Aorta (tissue), 5 donors: ENCODE measurements around the gene PLA2G4D. TPM values are rescaled to one million over a fixed set of nuclear protein-coding genes. Genes with fewer than 3 reads are reported as not detected.

Experiments
- ATAC-seq: fragments of 200-7000 bp; cut with Tn5 transposase; one replicate; pipeline ENCODE4 v1.9.1; 2022; ENCODE audit warnings: moderate library complexity; ENCODE audit not compliant: low FRiP score
- DNase-seq, 2 donors: peaks; one replicate each; pipeline ENCODE4 v3.0.0-alpha.2; 2020
- H3K27ac ChIP-seq, 2 donors: one replicate each; pipeline ENCODE4 v1.5.1; 2013; ENCODE audit warnings: low read length in 2 of 2, mild to moderate bottlenecking in 2 of 2, moderate library complexity in 2 of 2, control low read depth in 1 of 2, inconsistent platforms in 1 of 2, low read depth in 1 of 2
- H3K27me3 ChIP-seq, 2 donors: one replicate each; pipeline ENCODE4 v1.6.1; 2013; ENCODE audit warnings: control low read depth in 1 of 2, low read length in 1 of 2, mild to moderate bottlenecking in 1 of 2, moderate library complexity in 1 of 2; ENCODE audit not compliant: insufficient read depth in 2 of 2, control insufficient read depth in 1 of 2
- H3K36me3 ChIP-seq, 2 donors: one replicate each; pipeline ENCODE4 v1.6.1; 2013; ENCODE audit warnings: control low read depth in 1 of 2, low read length in 1 of 2, mild to moderate bottlenecking in 1 of 2; ENCODE audit not compliant: insufficient read depth in 2 of 2, control insufficient read depth in 1 of 2
- H3K4me1 ChIP-seq, 2 donors: one replicate each; pipeline ENCODE4 v1.6.1; 2013; ENCODE audit warnings: low read length in 2 of 2, control low read depth in 1 of 2, mild to moderate bottlenecking in 1 of 2, moderate library complexity in 1 of 2; ENCODE audit not compliant: insufficient read depth in 2 of 2, control insufficient read depth in 1 of 2
- H3K4me3 ChIP-seq, 2 donors: one replicate each; pipeline ENCODE4 v1.5.1; 2013; ENCODE audit warnings: low read length in 2 of 2, control low read depth in 1 of 2, mild to moderate bottlenecking in 1 of 2
- H3K9me3 ChIP-seq: one replicate; pipeline ENCODE4 v1.6.1; 2013; ENCODE audit warnings: mild to moderate bottlenecking, low read length; ENCODE audit not compliant: control insufficient read depth
- WGBS, 2 donors: extraction: QIAGEN DNeasy Blood & Tissue Kit; methylation state at CpG; one replicate each; pipeline ENCODE4 v1.1.7; 2013; 5-methylcytosine and 5-hydroxymethylcytosine counted together
- intact Hi-C, 2 donors: fragments of 100-400 bp; cut with DNase I; formaldehyde crosslinking; loops; one replicate each; pipeline versions ENCODE4 v1.14.2 to v1.15.0; 2022
- polyA plus RNA-seq, 2 donors: library from polyadenylated mRNA; stranded (reverse); fragments of 200-250 nt; gene quantifications; one replicate each; pipeline ENCODE4 v1.2.3, GENCODE V29; 2013
- total RNA-seq, 2 donors: library from RNA; stranded (reverse); fragmentation: NEBNext Ultra II Directional; extraction: Animal tissue kit (Norgen Biotek cat#: 25700); gene quantifications; one replicate each; pipeline ENCODE4 v1.2.1, GENCODE V29; 2021
- donor health status: healthy with polysubstance abuse.
- donor health status: Bipolar disorder and iron deficiency.
- donor health status: DM: no; HTN: no; CAD: no.
- donor health status: DM: no; HTN: no; CAD: no.
- donor health status: DM: yes; HTN: yes; CAD: no.

The PLA2G4D gene
- total and polyA plus RNA-seq, 4 donors: not detected

DNA sequence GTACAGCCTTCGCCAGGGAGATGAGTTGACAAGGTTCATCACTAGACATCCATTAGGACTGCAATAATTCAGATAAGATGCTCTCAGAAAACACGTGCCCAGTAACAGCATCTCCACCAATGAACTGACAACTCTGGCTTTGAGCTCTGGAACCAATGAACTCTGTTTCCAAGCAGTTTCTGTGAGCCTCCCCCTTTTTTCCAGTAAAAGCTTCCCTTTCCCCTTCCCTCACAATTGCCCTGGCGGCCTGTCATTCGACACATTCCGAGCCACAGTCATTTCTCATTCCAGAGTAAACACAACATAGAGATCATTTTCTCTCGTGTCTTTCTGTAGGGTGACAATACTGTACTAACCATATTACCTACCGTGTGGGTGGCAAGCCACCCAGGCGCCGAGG lies 3.6 kb downstream of the PLA2G4D start:
- no peaks in the 10 kb centered on the region for H3K9me3 ChIP-seq

DNA sequence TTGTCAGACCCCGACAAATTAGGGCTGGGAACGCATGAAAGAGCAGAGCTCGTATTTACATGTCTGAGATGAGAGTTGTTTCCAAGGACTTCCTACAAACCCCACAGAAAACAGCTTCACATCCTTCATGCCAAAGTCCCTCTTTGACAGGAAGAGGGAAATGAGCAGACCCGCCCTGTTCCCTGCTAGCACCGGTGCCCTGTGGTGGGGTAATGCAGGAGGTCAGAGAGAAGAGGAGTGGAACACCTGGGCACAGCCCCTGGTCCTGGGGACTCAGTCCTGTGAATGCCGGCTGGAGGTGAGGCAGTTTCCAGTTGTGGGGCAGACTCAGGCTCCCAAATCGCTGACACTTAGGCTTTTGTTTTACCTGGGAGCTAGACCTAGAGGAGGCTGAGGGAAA lies 4.0 kb downstream of the PLA2G4D start:
- no peaks in the 10 kb centered on the region for H3K27me3 ChIP-seq
- intact Hi-C loops: no loop called here
- no peak for ATAC-seq
- no peak overlapping the region for H3K4me3 ChIP-seq
- H3K27ac ChIP-seq: no peak overlapping the region
- H3K9me3 ChIP-seq: no peaks in the 10 kb centered on the region
- no peak for DNase-seq
- no peaks in the 10 kb centered on the region for H3K4me1 ChIP-seq
- 70 to 71% methylated on average over 7 of the region's 7 CpGs for WGBS, 2 donors
- H3K36me3 ChIP-seq: no peaks in the 10 kb centered on the region

More for the DNA sequence above, 3.6 kb downstream of the PLA2G4D start:
- WGBS, 2 donors: 84 to 87% methylated on average over 9 of the region's 9 CpGs
- H3K27ac ChIP-seq: no peak overlapping the region
- no peaks in the 10 kb centered on the region for H3K27me3 ChIP-seq
- H3K4me1 ChIP-seq: no peaks in the 10 kb centered on the region
- H3K4me3 ChIP-seq: no peak overlapping the region
- no peak for ATAC-seq
- intact Hi-C loops: no loop called here
- no peak for DNase-seq
- no peaks in the 10 kb centered on the region for H3K36me3 ChIP-seq

DNA sequence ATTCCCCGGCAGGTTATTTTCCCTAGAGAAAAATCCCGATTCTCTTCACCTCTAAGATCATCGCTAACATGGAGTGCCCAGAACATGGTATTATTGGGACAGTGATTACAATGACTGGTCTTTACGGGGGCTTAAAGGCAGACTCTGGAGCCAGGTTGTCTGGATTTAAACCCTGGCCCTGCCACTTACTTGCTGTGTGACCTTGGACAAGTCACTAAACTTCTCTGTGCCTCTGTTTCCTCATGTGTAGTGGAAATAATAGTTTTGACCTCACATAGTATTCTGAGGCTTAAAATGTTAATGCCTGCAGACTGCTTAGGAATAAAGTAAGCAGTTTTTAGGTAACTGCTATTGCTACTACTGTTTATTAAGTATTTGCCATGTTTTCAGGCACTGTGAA lies 4.4 kb downstream of the PLA2G4D start:
- intact Hi-C loops: no loop called here
- H3K36me3 ChIP-seq: no peaks in the 10 kb centered on the region
- WGBS, 2 donors: 94 to 96% methylated on average over 4 of the region's 4 CpGs
- H3K4me3 ChIP-seq: no peak overlapping the region
- no peak for DNase-seq
- no peak for ATAC-seq
- no peaks in the 10 kb centered on the region for H3K27me3 ChIP-seq
- no peaks in the 10 kb centered on the region for H3K4me1 ChIP-seq
- no peak overlapping the region for H3K27ac ChIP-seq
- H3K9me3 ChIP-seq: no peaks in the 10 kb centered on the region

DNA sequence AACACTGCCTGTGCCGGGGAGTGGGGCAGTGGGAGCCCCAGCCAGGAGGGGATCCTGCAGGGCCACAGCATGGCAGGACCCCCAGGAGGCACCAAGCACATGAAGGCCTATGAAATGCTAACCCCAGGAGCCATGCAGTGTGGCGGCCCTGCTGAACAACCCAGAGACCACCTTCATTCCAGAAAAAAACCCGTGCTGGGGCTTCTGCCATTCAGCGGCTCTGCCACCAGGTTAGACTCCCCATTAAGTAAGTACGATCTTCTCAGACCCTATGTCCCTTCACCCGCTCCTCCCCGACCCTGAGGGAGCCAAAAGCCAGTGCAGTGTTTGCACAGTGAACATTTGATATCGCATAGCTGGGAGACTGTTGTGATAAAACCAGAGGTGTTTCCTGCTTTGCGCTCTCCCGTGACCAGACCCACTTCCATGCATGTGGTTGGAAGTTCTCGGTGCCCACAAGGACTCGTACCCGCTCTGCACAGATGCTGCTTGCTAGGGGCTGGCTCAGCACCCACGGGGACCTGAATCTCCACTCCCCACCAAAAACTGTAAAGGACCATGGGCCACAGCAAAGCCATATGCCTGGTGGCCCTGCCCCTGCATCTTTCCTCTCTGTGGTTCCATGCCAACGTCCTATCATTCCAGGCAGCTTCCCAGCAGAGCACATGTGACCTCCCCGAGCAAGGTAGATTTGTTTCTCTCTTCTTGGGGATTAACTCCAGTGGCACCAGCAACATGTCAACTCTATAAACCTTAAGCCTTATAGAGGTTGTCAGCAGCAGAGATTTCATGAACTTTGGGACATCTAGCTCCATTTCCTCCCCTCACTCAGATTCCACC lies 5.3 kb downstream of the PLA2G4D start:
- intact Hi-C loops: no loop called here
- Histone ChIP-seq H3K9me3 (no peaks in the 10 kb centered on the region), H3K36me3 (no peaks in the 10 kb centered on the region), H3K4me3 (no peak overlapping the region), H3K27me3 (no peaks in the 10 kb centered on the region), H3K4me1 (no peaks in the 10 kb centered on the region), H3K27ac (no peak overlapping the region)
- no peak for ATAC-seq
- 59% methylated on average over 16 of the region's 16 CpGs for WGBS, 2 donors
- DNase-seq: no peak

DNA sequence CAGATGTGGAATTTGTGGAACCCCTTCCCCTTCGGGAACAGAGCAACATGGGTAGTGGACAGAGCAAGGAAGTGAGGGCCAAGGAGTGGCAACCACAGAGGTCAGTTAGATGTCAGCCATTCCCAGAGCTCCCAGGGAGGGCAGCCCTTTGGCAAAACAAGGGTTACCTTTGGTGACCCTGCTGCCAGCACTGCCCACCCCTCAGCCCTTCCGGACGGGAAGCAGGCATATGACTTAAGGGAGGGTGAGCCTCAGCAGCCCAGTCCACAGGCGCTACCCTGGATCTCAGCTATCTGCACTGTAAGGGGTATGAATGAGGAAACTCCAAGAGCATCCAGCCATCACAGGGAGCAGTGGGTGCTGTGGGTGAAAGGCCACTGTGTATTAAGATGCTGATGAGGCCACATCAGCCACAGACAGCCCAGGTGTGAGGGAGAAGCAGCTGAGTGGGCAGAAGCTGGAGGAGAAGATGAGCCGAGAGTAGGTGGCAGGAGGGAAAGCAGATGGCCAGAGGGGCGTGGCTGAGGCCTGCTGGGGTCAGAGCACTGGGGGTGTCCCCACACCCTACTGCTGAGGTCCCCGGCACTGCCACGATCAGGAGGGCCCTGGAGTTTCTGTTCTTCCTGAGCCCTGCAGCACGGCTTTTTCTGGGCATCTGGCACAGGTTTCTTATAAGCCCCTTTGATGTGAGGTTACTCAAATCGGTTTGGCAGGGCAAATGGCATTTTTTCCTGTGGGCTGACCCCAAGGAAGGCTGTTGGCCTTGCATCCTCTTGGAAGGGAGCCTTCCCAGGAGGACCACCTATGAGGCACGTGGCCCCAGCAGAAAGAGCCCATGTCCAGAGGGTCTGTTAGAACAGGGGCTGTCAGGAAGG lies 6.2 kb downstream of the PLA2G4D start:
- no peak overlapping the region for H3K27ac ChIP-seq
- no peaks in the 10 kb centered on the region for H3K27me3 ChIP-seq
- H3K4me3 ChIP-seq: no peak overlapping the region
- H3K36me3 ChIP-seq: no peaks in the 10 kb centered on the region
- no peaks in the 10 kb centered on the region for H3K4me1 ChIP-seq
- WGBS, 2 donors: 76 to 77% methylated on average over 11 of the region's 11 CpGs
- ATAC-seq (no peak), DNase-seq (no peak)
- intact Hi-C loops: no loop called here
- H3K9me3 ChIP-seq: no peaks in the 10 kb centered on the region

DNA sequence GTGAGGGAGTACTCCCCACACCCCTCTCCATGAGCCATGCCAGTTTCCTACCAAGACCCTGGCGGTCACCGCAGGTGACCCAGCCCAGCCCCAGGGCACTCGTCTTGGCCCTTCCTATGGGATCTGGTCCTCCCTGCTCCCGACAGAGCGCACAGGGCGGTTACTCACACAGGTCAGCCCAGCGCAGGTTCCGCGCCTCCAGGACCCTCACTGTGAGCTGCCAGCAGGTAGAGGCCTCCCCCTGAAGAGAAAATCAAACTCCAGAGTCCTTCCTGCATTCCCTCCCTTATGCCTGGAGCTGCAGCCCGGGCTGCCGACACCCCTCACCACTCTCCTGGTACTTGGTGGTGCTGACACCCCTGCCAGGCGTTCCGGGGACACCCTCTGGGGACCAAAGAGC lies 6.9 kb downstream of the PLA2G4D start:
- no peak for ATAC-seq
- H3K27me3 ChIP-seq: no peaks in the 10 kb centered on the region
- intact Hi-C loops: no loop called here

DNA sequence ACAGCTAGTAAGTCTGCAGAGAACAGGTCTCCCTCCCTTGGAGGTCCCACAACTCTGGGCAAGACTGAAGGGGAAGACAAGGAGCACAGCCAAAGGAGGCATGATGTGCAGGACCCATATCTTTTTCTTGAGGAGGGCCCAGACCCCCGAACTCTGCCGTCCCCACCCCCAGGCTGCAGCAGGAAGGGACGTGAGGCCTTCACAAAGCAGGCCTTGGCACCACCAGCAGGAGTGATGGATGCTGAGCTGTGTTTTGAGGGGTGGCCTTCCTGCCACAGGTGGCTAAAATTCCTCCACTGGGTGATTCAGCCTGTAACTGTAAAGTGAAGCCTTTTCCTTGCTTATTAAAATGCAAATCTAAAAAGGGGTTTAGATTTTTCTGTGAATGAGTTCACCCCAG lies 8.6 kb downstream of the PLA2G4D start:
- Histone ChIP-seq H3K4me3 (no peak overlapping the region), H3K4me1 (no peaks in the 10 kb centered on the region), H3K9me3 (no peaks in the 10 kb centered on the region), H3K27me3 (no peaks in the 10 kb centered on the region), H3K27ac (no peak overlapping the region), H3K36me3 (no peaks in the 10 kb centered on the region)
- no peak for ATAC-seq
- intact Hi-C loops: no loop called here
- no peak for DNase-seq
- WGBS, 2 donors: 87 to 88% methylated on average over 3 of the region's 3 CpGs

More for the DNA sequence above, 6.9 kb downstream of the PLA2G4D start:
- Histone ChIP-seq H3K36me3 (no peaks in the 10 kb centered on the region), H3K4me3 (no peak overlapping the region), H3K9me3 (no peaks in the 10 kb centered on the region), H3K27ac (no peak overlapping the region), H3K4me1 (no peaks in the 10 kb centered on the region)
- DNase-seq: no peak
- WGBS, 2 donors: 95 to 97% methylated on average over 13 of the region's 13 CpGs

DNA sequence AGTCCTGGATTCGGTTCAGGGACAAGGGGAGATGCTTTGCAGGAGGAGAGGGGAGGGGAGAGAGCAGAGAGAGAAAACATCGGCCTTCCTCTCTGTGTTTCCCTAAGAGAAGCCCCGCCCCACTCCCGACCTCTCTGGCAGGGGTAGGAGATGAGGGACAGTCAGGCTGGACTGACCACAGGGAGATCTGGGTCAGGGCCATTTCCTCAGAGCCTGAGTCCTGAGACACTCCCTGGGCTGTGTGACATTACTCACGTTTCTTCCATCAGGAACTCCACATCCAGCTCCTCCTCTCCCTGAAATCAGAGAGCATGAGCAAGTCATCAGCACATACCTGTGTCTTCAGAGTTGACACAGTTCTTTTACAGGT lies 9.1 kb downstream of the PLA2G4D start:
- intact Hi-C loops: no loop called here
- Histone ChIP-seq H3K4me1 (no peaks in the 10 kb centered on the region), H3K4me3 (no peak overlapping the region), H3K27ac (no peak overlapping the region), H3K9me3 (no peaks in the 10 kb centered on the region), H3K36me3 (no peaks in the 10 kb centered on the region), H3K27me3 (no peaks in the 10 kb centered on the region)
- WGBS, 2 donors: 71 to 72% methylated on average over 5 of the region's 5 CpGs
- ATAC-seq (no peak), DNase-seq (no peak)
